ENCODE results near the gene RBM26.

DNA sequence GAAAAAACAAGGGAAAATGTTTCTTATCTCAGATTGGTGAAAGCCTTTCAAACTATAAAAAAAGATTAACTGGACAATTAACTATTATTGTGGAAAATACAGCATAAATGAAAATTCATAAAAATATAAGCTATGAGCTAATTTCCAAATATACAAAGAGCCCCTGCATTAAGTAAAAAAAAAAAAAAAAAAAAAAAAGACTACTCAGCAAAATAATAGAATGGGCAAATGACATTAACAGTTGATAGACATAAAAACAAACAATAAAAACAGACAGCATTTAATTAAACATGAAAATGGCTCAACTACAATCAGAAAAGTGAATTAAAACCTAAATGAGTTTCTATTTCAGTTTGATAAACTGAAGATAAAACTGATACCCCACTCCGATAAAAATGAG, 77.5 kb downstream of the RBM26 start:
- no peak for TF ChIP-seq EP300 (IDR thresholded peaks at IDR 0.05)
- TF ChIP-seq, protein P1, sequence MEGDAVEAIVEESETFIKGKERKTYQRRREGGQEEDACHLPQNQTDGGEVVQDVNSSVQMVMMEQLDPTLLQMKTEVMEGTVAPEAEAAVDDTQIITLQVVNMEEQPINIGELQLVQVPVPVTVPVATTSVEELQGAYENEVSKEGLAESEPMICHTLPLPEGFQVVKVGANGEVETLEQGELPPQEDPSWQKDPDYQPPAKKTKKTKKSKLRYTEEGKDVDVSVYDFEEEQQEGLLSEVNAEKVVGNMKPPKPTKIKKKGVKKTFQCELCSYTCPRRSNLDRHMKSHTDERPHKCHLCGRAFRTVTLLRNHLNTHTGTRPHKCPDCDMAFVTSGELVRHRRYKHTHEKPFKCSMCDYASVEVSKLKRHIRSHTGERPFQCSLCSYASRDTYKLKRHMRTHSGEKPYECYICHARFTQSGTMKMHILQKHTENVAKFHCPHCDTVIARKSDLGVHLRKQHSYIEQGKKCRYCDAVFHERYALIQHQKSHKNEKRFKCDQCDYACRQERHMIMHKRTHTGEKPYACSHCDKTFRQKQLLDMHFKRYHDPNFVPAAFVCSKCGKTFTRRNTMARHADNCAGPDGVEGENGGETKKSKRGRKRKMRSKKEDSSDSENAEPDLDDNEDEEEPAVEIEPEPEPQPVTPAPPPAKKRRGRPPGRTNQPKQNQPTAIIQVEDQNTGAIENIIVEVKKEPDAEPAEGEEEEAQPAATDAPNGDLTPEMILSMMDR (IDR thresholded peaks at IDR 0.05): no peak

Data from gastroesophageal sphincter (tissue), 3 donors.